Liver (tissue), 9 donors: ENCODE results near the gene RAB13. TPM values are rescaled to one million over a fixed set of nuclear protein-coding genes. Genes with fewer than 3 reads are reported as not detected.
A peak's percentile ranks its signal among the peaks of the same experiment; 100 is the strongest.

ENCODE experiments used
- DNase-seq: peaks from one replicate; pipeline ENCODE4 v3.0.0-alpha.2; 2017; ENCODE audit warnings: low spot score
- H3K27ac ChIP-seq, 2 donors: one replicate each; pipeline ENCODE4 v1.7.0; 2013; ENCODE audit warnings: inconsistent platforms in 2 of 2, low read length in 2 of 2, control low read depth in 1 of 2, low read depth in 1 of 2, mild to moderate bottlenecking in 1 of 2
- H3K27me3 ChIP-seq, 4 donors: one replicate each; pipeline versions ENCODE4 v1.6.1 to v1.7.0; 2013; ENCODE audit warnings: low read length in 3 of 4, inconsistent platforms in 1 of 4, mild to moderate bottlenecking in 1 of 4, moderate library complexity in 1 of 4; ENCODE audit not compliant: control insufficient read depth in 4 of 4, insufficient read depth in 4 of 4
- H3K36me3 ChIP-seq, 4 donors: one replicate each; pipeline versions ENCODE4 v1.6.1 to v1.7.0; 2013; ENCODE audit warnings: low read length in 3 of 4, mild to moderate bottlenecking in 3 of 4, low read depth in 1 of 4, moderate library complexity in 1 of 4; ENCODE audit not compliant: control insufficient read depth in 4 of 4, insufficient read depth in 3 of 4
- H3K4me1 ChIP-seq, 4 donors: one replicate each; pipeline versions ENCODE4 v1.6.1 to v1.7.0; 2013; ENCODE audit warnings: low read length in 3 of 4, mild to moderate bottlenecking in 3 of 4, moderate library complexity in 1 of 4; ENCODE audit not compliant: control insufficient read depth in 4 of 4, insufficient read depth in 4 of 4
- H3K4me3 ChIP-seq, 3 donors: one replicate each; pipeline versions ENCODE4 v1.6.1 to v1.7.0; 2013; ENCODE audit warnings: low read length in 3 of 3, control low read depth in 1 of 3, low read depth in 1 of 3, mild to moderate bottlenecking in 1 of 3
- H3K9ac ChIP-seq, 2 donors: one replicate each; pipeline ENCODE4 v1.7.0; 2013; ENCODE audit warnings: low read length in 2 of 2, mild to moderate bottlenecking in 2 of 2, moderate library complexity in 2 of 2, control low read depth in 1 of 2, low read depth in 1 of 2
- H3K9me3 ChIP-seq, 4 donors: one replicate each; pipeline versions ENCODE4 v1.6.1 to v1.7.0; 2013; ENCODE audit warnings: low read length in 3 of 4; ENCODE audit not compliant: control insufficient read depth in 4 of 4
- CTCF ChIP-seq: fragments of 150-350 bp; IDR thresholded peaks from 2 replicates; pipeline ENCODE4 v1.5.1; 2017; ENCODE audit warnings: improper control_type of control experiment, low read depth, low read length; ENCODE audit not compliant: missing input control
- EGR1 ChIP-seq, 2 donors: IDR thresholded peaks; 2 replicates each; pipeline ENCODE4 v1.6.1; 2016 to 2018; ENCODE audit warnings: antibody characterized with exemption in 2 of 2, low read depth in 2 of 2
- FOXA1 ChIP-seq: IDR thresholded peaks from 2 replicates; pipeline ENCODE4 v1.6.1; 2016; ENCODE audit warnings: antibody characterized with exemption
- FOXA2 ChIP-seq: IDR thresholded peaks from 2 replicates; pipeline ENCODE4 v1.6.1; 2016; ENCODE audit warnings: antibody characterized with exemption
- GABPA ChIP-seq, 2 donors: IDR thresholded peaks in 1 of 2; conservative IDR thresholded peaks in 1 of 2; 2 replicates each; pipeline ENCODE4 v1.6.1; 2016; ENCODE audit warnings: antibody characterized with exemption in 2 of 2, mild to moderate bottlenecking in 1 of 2, moderate library complexity in 1 of 2
- HNF4A ChIP-seq, 2 donors: conservative IDR thresholded peaks; 2 replicates each; pipeline ENCODE4 v1.6.1; 2016; ENCODE audit warnings: antibody characterized with exemption in 2 of 2, mild to moderate bottlenecking in 2 of 2
- JUND ChIP-seq, 2 donors: IDR thresholded peaks; 2 replicates each; pipeline ENCODE4 v1.6.1; 2016; ENCODE audit warnings: antibody characterized with exemption in 2 of 2
- NR2F2 ChIP-seq: IDR thresholded peaks from 2 replicates; pipeline ENCODE4 v1.6.1; 2016; ENCODE audit warnings: antibody characterized with exemption
- RAD21 ChIP-seq, 2 donors: IDR thresholded peaks; 2 replicates each; pipeline ENCODE4 v1.6.1; 2016; ENCODE audit warnings: antibody characterized with exemption in 2 of 2, mild to moderate bottlenecking in 2 of 2
- RXRA ChIP-seq, 2 donors: IDR thresholded peaks; 2 replicates each; pipeline ENCODE4 v1.6.1; 2017 to 2018; ENCODE audit warnings: antibody characterized with exemption in 2 of 2, mild to moderate bottlenecking in 1 of 2
- SP1 ChIP-seq: IDR thresholded peaks from 2 replicates; pipeline ENCODE4 v1.6.1; 2018; ENCODE audit warnings: antibody characterized with exemption, mild to moderate bottlenecking
- TAF1 ChIP-seq: conservative IDR thresholded peaks from 2 replicates; pipeline ENCODE4 v1.6.1; 2016; ENCODE audit warnings: antibody characterized with exemption, mild to moderate bottlenecking
- YY1 ChIP-seq: IDR thresholded peaks from 2 replicates; pipeline ENCODE4 v1.6.1; 2016; ENCODE audit warnings: antibody characterized with exemption, mild to moderate bottlenecking
- WGBS: extraction: QIAGEN DNeasy Blood & Tissue Kit; methylation state at CpG from one replicate; pipeline ENCODE4 v1.1.7; 2013; 5-methylcytosine and 5-hydroxymethylcytosine counted together
- polyA plus RNA-seq, 2 donors: library from polyadenylated mRNA; stranded (reverse) in 1 of 2; unstranded in 1 of 2; fragments of 200-250 nt in 1 of 2; fragments of >200 nt in 1 of 2; fragmentation: Nextera tagmentation in 1 of 2; extraction: Ambion mirVana in 1 of 2; gene quantifications; one replicate each; pipeline versions ENCODE4 v1.2.1 to v1.2.3, GENCODE V29; 2013 to 2015
- total RNA-seq, 2 donors: library from RNA; depleted of rRNA; stranded (reverse); fragments of >200 nt; gene quantifications; one replicate each; pipeline ENCODE4 v1.2.3, GENCODE V29; 2014
- TF ChIP-seq, protein P1 (sequence below): IDR thresholded peaks from 2 replicates; pipeline ENCODE4 v1.6.1; 2016; ENCODE audit warnings: antibody characterized with exemption
- TF ChIP-seq, protein P2 (sequence below): IDR thresholded peaks from 2 replicates; pipeline ENCODE4 v1.6.1; 2016; ENCODE audit warnings: antibody characterized with exemption
- TF ChIP-seq, protein P3 (sequence below): IDR thresholded peaks from 2 replicates; pipeline ENCODE4 v1.6.1; 2016; ENCODE audit warnings: antibody characterized with exemption
- TF ChIP-seq, protein P4 (sequence below): IDR thresholded peaks from 2 replicates; pipeline ENCODE4 v1.6.1; 2016; ENCODE audit warnings: antibody characterized with exemption, mild to moderate bottlenecking
- donor health status: healthy.
- donor health status: healthy.
- donor health status: healthy.
- donor health status: healthy.
- donor health status: healthy.

Gene RAB13
- total and polyA plus RNA-seq, 4 donors: 18.0 to 72.9 (median 32.5) TPM

GRCh38 chr1:153987621-153988020, 1.5 kb upstream of the RAB13 start:
- H3K4me1 ChIP-seq: peaks cover 4 to 28% (median 24%) of the 10 kb centered on the region in 4 donors
- DNase-seq: no peak
- H3K27me3 ChIP-seq: no peaks in the 10 kb centered on the region
- 92% methylated on average over 8 of the region's 8 CpGs for WGBS
- H3K4me3 ChIP-seq: no peak overlapping the region
- TF ChIP-seq TAF1 (no peak), YY1 (no peak), SP1 (no peak), CTCF (no peak), FOXA2 (no peak), RAD21 (IDR thresholded peaks at IDR 0.05) (no peak), NR2F2 (no peak), HNF4A (conservative IDR thresholded peaks at IDR 0.05) (no peak)
- TF ChIP-seq, protein P1, sequence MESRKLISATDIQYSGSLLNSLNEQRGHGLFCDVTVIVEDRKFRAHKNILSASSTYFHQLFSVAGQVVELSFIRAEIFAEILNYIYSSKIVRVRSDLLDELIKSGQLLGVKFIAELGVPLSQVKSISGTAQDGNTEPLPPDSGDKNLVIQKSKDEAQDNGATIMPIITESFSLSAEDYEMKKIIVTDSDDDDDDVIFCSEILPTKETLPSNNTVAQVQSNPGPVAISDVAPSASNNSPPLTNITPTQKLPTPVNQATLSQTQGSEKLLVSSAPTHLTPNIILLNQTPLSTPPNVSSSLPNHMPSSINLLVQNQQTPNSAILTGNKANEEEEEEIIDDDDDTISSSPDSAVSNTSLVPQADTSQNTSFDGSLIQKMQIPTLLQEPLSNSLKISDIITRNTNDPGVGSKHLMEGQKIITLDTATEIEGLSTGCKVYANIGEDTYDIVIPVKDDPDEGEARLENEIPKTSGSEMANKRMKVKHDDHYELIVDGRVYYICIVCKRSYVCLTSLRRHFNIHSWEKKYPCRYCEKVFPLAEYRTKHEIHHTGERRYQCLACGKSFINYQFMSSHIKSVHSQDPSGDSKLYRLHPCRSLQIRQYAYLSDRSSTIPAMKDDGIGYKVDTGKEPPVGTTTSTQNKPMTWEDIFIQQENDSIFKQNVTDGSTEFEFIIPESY: no peak
- H3K36me3 ChIP-seq: peaks cover under 1 to 6% (median 4%) of the 10 kb centered on the region in 4 donors
- H3K27ac ChIP-seq: no peak overlapping the region
- no peaks in the 10 kb centered on the region for H3K9me3 ChIP-seq
- no peak overlapping the region for H3K9ac ChIP-seq

DNA sequence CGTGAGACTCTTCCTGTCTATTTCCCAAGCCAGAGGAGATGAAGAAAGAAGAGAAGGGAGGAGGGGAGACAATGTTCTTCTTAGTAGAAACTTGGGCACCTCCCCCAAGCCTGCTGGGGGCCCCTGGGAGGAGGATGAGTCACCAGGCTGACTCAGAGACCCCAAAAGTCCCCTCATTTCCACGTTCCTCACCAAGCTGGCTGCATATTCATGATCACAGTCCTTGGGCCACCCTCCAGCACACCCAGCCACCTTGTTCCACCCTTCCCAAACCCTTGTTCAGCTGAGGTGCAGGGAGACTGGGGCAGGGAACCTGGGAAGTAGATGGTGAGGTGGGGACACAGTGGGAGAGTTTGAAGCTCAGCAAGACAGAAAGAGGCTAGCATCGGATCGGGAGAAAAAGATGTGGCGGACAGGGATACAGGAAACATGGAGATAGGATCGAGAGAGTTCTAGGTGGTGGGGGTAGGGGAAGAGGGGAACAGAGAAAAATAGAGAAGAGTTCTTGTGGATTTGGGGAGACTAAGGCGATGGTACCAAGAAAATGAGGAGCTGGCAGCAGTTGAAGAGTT, 712 bp downstream of the RAB13 start:
- H3K9me3 ChIP-seq: no peaks in the 10 kb centered on the region
- no peaks in the 10 kb centered on the region for H3K27me3 ChIP-seq
- peak overlapping the region; percentile 56 to 76 (median 64) for H3K4me3 ChIP-seq
- H3K36me3 ChIP-seq: peaks cover 0 to 6% (median 4%) of the 10 kb centered on the region in 4 donors
- peaks cover 4 to 17% (median 12%) of the 10 kb centered on the region in 4 donors for H3K4me1 ChIP-seq
- peak overlapping the region; percentile 57 to 88 for H3K9ac ChIP-seq
- WGBS: 14% methylated on average over 7 of the region's 7 CpGs
- TF ChIP-seq JUND (IDR thresholded peaks at IDR 0.05) (no peak), CTCF (no peak), FOXA1 (no peak), FOXA2 (no peak), RAD21 (IDR thresholded peaks at IDR 0.05) (no peak), GABPA (IDR thresholded peaks at IDR 0.05 in 1 of 2, conservative IDR thresholded peaks at IDR 0.05 in 1 of 2) (no peak), HNF4A (conservative IDR thresholded peaks at IDR 0.05) (no peak), SP1 (no peak), EGR1 (IDR thresholded peaks at IDR 0.05; ENCODE audit: low read depth in 2 of 2) (no peak), NR2F2 (no peak), RXRA (IDR thresholded peaks at IDR 0.05) (no peak), TAF1 (no peak), YY1 (no peak)
- TF ChIP-seq, protein P2, sequence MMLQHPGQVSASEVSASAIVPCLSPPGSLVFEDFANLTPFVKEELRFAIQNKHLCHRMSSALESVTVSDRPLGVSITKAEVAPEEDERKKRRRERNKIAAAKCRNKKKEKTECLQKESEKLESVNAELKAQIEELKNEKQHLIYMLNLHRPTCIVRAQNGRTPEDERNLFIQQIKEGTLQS: no peak
- TF ChIP-seq, protein P3, sequence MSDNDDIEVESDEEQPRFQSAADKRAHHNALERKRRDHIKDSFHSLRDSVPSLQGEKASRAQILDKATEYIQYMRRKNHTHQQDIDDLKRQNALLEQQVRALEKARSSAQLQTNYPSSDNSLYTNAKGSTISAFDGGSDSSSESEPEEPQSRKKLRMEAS: no peak
- TF ChIP-seq, protein P4, sequence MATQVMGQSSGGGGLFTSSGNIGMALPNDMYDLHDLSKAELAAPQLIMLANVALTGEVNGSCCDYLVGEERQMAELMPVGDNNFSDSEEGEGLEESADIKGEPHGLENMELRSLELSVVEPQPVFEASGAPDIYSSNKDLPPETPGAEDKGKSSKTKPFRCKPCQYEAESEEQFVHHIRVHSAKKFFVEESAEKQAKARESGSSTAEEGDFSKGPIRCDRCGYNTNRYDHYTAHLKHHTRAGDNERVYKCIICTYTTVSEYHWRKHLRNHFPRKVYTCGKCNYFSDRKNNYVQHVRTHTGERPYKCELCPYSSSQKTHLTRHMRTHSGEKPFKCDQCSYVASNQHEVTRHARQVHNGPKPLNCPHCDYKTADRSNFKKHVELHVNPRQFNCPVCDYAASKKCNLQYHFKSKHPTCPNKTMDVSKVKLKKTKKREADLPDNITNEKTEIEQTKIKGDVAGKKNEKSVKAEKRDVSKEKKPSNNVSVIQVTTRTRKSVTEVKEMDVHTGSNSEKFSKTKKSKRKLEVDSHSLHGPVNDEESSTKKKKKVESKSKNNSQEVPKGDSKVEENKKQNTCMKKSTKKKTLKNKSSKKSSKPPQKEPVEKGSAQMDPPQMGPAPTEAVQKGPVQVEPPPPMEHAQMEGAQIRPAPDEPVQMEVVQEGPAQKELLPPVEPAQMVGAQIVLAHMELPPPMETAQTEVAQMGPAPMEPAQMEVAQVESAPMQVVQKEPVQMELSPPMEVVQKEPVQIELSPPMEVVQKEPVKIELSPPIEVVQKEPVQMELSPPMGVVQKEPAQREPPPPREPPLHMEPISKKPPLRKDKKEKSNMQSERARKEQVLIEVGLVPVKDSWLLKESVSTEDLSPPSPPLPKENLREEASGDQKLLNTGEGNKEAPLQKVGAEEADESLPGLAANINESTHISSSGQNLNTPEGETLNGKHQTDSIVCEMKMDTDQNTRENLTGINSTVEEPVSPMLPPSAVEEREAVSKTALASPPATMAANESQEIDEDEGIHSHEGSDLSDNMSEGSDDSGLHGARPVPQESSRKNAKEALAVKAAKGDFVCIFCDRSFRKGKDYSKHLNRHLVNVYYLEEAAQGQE: no peak
- TF ChIP-seq, protein P1: no peak
- DNase-seq: no peak
- H3K27ac ChIP-seq: peak overlapping the region; percentile 49 to 68
